Astrocyte (in vitro differentiated cells and primary cell): ENCODE results near the gene UBE4A. TPM values are rescaled to one million over a fixed set of nuclear protein-coding genes. Genes with fewer than 3 reads are reported as not detected.

ENCODE experiments used
- DNase-seq: peaks from one replicate; pipeline ENCODE4 v3.0.0-alpha.2; 2010; ENCODE audit warnings: low read depth
- FAIRE-seq: peaks from 2 replicates; lab custom pipeline; 2011; peaks lifted over from hg19 to GRCh38; lab: Jason Lieb, UNC
- H2AFZ ChIP-seq: 2 replicates; pipeline ENCODE4 v1.6.0; 2012; ENCODE audit warnings: low read depth, low read length, inconsistent platforms
- H3K27ac ChIP-seq: 2 replicates; pipeline ENCODE4 v1.5.1; 2011; ENCODE audit warnings: low read depth, low read length, inconsistent platforms
- H3K27me3 ChIP-seq: 2 replicates; pipeline ENCODE4 v1.6.0; 2011; ENCODE audit warnings: low read length, inconsistent platforms; ENCODE audit not compliant: insufficient read depth
- H3K36me3 ChIP-seq: 2 replicates; pipeline ENCODE4 v1.5.1; 2011; ENCODE audit warnings: low read length, inconsistent platforms; ENCODE audit not compliant: insufficient read depth
- H3K4me1 ChIP-seq: 2 replicates; pipeline ENCODE4 v1.5.1; 2011; ENCODE audit warnings: low read length, inconsistent platforms; ENCODE audit not compliant: insufficient read depth
- H3K4me2 ChIP-seq: 2 replicates; pipeline ENCODE4 v1.6.0; 2012; ENCODE audit warnings: low read length, inconsistent platforms
- H3K4me3 ChIP-seq: 2 replicates; pipeline ENCODE4 v1.5.1; 2011; ENCODE audit warnings: low read depth, mild to moderate bottlenecking, low read length, inconsistent platforms; ENCODE audit not compliant: insufficient read depth
- H3K79me2 ChIP-seq: 2 replicates; pipeline ENCODE4 v1.6.0; 2012; ENCODE audit warnings: mild to moderate bottlenecking, low read length, inconsistent platforms; ENCODE audit not compliant: insufficient read depth
- H3K9ac ChIP-seq: 2 replicates; pipeline ENCODE4 v1.6.0; 2012; ENCODE audit warnings: mild to moderate bottlenecking, low read length, inconsistent platforms
- H3K9me3 ChIP-seq: 2 replicates; pipeline ENCODE4 v1.5.1; 2012; ENCODE audit warnings: low read depth, mild to moderate bottlenecking, low read length, inconsistent platforms; ENCODE audit not compliant: insufficient read depth
- H4K20me1 ChIP-seq: 2 replicates; pipeline ENCODE4 v1.6.0; 2012; ENCODE audit warnings: low read length, inconsistent platforms; ENCODE audit not compliant: insufficient read depth
- H3K27ac Mint-ChIP-seq: one replicate; pipeline ENCODE4 v1.8.0; 2021; ENCODE audit warnings: mild to moderate bottlenecking, mixed read lengths; ENCODE audit not compliant: unreplicated experiment
- H3K27me3 Mint-ChIP-seq: one replicate; pipeline ENCODE4 v1.8.0; 2021; ENCODE audit warnings: low read depth, mixed read lengths; ENCODE audit not compliant: unreplicated experiment
- H3K36me3 Mint-ChIP-seq: one replicate; pipeline ENCODE4 v1.8.0; 2021; ENCODE audit warnings: low read depth, mixed read lengths; ENCODE audit not compliant: unreplicated experiment
- H3K4me1 Mint-ChIP-seq: one replicate; pipeline ENCODE4 v1.8.0; 2021; ENCODE audit warnings: low read depth, mixed read lengths; ENCODE audit not compliant: unreplicated experiment
- H3K4me3 Mint-ChIP-seq: one replicate; pipeline ENCODE4 v1.8.0; 2021; ENCODE audit warnings: mild to moderate bottlenecking, moderate library complexity, mixed read lengths; ENCODE audit not compliant: unreplicated experiment
- H3K9me3 Mint-ChIP-seq: one replicate; pipeline ENCODE4 v1.8.0; 2021; ENCODE audit warnings: mild to moderate bottlenecking, mixed read lengths; ENCODE audit not compliant: unreplicated experiment
- CTCF ChIP-seq: IDR thresholded peaks from 2 replicates; pipeline ENCODE4 v1.5.1; 2011; ENCODE audit warnings: low read depth, mild to moderate bottlenecking, inconsistent platforms, low read length, moderate library complexity; ENCODE audit not compliant: insufficient read depth
- EZH2 ChIP-seq: IDR thresholded peaks from 2 replicates; pipeline ENCODE4 v1.6.1; 2012; ENCODE audit warnings: mild to moderate bottlenecking, low read length, inconsistent platforms; ENCODE audit not compliant: insufficient read depth
- total RNA-seq: library from RNA; stranded (reverse); gene quantifications from 2 replicates; pipeline ENCODE4 v1.2.1, GENCODE V29; 2021

Gene UBE4A
- total RNA-seq, 1 donor from 2014 or later = 38.8 TPM

DNA sequence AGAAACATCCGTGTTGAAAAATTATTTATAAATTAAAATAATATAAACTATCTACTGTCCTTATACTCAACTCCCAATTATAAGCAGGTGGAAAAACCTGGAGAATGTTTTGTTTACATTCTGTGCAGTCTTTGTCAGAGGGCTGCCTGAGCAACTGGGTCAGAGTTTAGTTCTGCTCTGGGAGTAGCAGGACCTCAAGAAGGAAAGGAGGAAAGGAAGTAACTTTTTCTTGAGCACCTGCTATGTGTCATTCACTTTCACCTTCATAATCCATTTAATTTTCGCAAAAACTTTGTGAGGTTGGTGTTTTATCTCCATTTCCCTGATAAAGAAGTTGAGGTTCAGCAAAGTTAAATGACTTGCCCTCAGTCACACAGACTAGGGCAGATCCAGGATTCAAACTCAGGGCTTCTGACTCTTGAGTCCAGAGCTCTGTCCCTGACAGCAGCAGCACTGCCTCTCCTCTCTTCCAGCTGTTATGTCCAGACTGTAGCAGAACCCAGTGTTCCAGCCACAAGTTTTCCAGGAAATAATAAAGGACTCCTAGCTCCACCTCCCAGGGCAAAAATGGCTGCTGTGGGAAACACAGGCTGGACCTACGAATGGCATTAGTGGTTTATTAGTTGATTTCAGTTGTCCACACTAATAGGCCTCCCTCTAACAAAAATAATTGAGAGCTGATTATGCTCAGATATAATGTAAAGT lies 48.5 kb upstream of the UBE4A start:
- Histone ChIP-seq H3K4me2 (no peak overlapping the region), H3K9me3 (no peaks in the 10 kb centered on the region), H3K4me1 (no peaks in the 10 kb centered on the region), H3K4me3 (no peak overlapping the region), H2AFZ (no peak overlapping the region), H3K79me2 (no peaks in the 10 kb centered on the region), H3K9ac (no peak overlapping the region), H3K27me3 (peaks cover 25% of the 10 kb centered on the region), H3K27ac (no peak overlapping the region), H3K36me3 (no peaks in the 10 kb centered on the region), H4K20me1 (no peaks in the 10 kb centered on the region)
- FAIRE-seq (no peak), DNase-seq (no peak)
- no peak overlapping the region for H3K4me3 Mint-ChIP-seq
- H3K4me1 Mint-ChIP-seq = peaks cover 8% of the 10 kb centered on the region
- TF ChIP-seq CTCF = no peak
- TF ChIP-seq EZH2 = no peak
- peaks cover 2% of the 10 kb centered on the region for H3K9me3 Mint-ChIP-seq
- peaks cover 36% of the 10 kb centered on the region for H3K27me3 Mint-ChIP-seq
- H3K36me3 Mint-ChIP-seq = no peaks in the 10 kb centered on the region
- H3K27ac Mint-ChIP-seq = no peak overlapping the region

- H2AFZ ChIP-seq = no peak overlapping the region
- H3K4me3 Mint-ChIP-seq = no peak overlapping the region
Observed at GRCh38 chr11:118311518-118311917, 47.9 kb upstream of the UBE4A start.

More at GRCh38 chr11:118311518-118311917, 47.9 kb upstream of the UBE4A start:
- Histone ChIP-seq H3K36me3 (no peaks in the 10 kb centered on the region), H3K4me2 (no peak overlapping the region), H3K79me2 (no peaks in the 10 kb centered on the region), H4K20me1 (no peaks in the 10 kb centered on the region), H3K4me3 (no peak overlapping the region), H3K4me1 (peaks cover 3% of the 10 kb centered on the region), H3K27me3 (peaks cover 25% of the 10 kb centered on the region), H3K27ac (no peak overlapping the region), H3K9ac (no peak overlapping the region), H3K9me3 (no peaks in the 10 kb centered on the region)
- TF ChIP-seq CTCF (no peak), EZH2 (no peak)
- Mint-ChIP-seq H3K9me3 (peaks cover 2% of the 10 kb centered on the region), H3K27me3 (peaks cover 36% of the 10 kb centered on the region), H3K36me3 (no peaks in the 10 kb centered on the region), H3K4me1 (peaks cover 9% of the 10 kb centered on the region), H3K27ac (no peak overlapping the region)
- DNase-seq = no peak
- FAIRE-seq = no peak
